Measurements from ENCODE around the gene FRS3.
"Not testable (repeated sequence)": the region's sequence is repeated elsewhere in the genome, so short reads cannot be mapped to it uniquely, and the experiment has no call there.

Gene FRS3

GRCh38 chr6:41769376-41769775 is 10.3 kb downstream of the FRS3 start:
- DNase-seq (ENCODE audit: low read depth in 2 of 2), result no peak

- DNase-seq (ENCODE audit: low read depth in 2 of 2), result no peak
Measured at GRCh38 chr6:41768545-41769308, 11.0 kb downstream of the FRS3 start.

- DNase-seq (ENCODE audit: low read depth in 2 of 2), result no peak
Measured at GRCh38 chr6:41767112-41767833, 12.4 kb downstream of the FRS3 start.

GRCh38 chr6:41766043-41766664 is 13.5 kb downstream of the FRS3 start:
- not testable (repeated sequence) for DNase-seq (ENCODE audit: low read depth in 2 of 2)

- DNase-seq (ENCODE audit: low read depth in 2 of 2), result no peak
Measured at GRCh38 chr6:41763470-41763869, 16.2 kb downstream of the FRS3 start.

- no peak for DNase-seq (ENCODE audit: low read depth in 2 of 2)
Measured at GRCh38 chr6:41759905-41760579, 19.7 kb downstream of the FRS3 start.

GRCh38 chr6:41759106-41759904 is 20.4 kb downstream of the FRS3 start:
- no peak for DNase-seq (ENCODE audit: low read depth in 2 of 2)

- DNase-seq (ENCODE audit: low read depth in 2 of 2), result no peak
Measured at GRCh38 chr6:41758641-41759035, 21.1 kb downstream of the FRS3 start.

GRCh38 chr6:41757931-41758640 is 21.6 kb downstream of the FRS3 start:
- no peak for DNase-seq (ENCODE audit: low read depth in 2 of 2)

- DNase-seq (ENCODE audit: low read depth in 2 of 2), result no peak
Measured at GRCh38 chr6:41757271-41757670, 22.4 kb downstream of the FRS3 start.

GRCh38 chr6:41756354-41756753 is 23.3 kb downstream of the FRS3 start:
- no peak for DNase-seq (ENCODE audit: low read depth in 2 of 2)

- no peak for DNase-seq (ENCODE audit: low read depth in 2 of 2)
Measured at GRCh38 chr6:41755895-41756294, 23.8 kb downstream of the FRS3 start.

GRCh38 chr6:41750374-41750773 is 29.3 kb downstream of the FRS3 start:
- DNase-seq (ENCODE audit: low read depth in 2 of 2), result no peak

- DNase-seq (ENCODE audit: low read depth in 2 of 2), result no peak
Measured at GRCh38 chr6:41748542-41748941, 31.2 kb downstream of the FRS3 start.

GRCh38 chr6:41748102-41748477 is 31.6 kb downstream of the FRS3 start:
- DNase-seq (ENCODE audit: low read depth in 2 of 2), result no peak

- DNase-seq (ENCODE audit: low read depth in 2 of 2), result no peak
Measured at GRCh38 chr6:41747256-41748101, 32.2 kb downstream of the FRS3 start, which contains the start of gene PGC. Gene PGC (minus strand): TSS chr6:41747397. CDS start chr6:41747334, 63 bp downstream.

GRCh38 chr6:41746107-41746506 is 33.6 kb downstream of the FRS3 start:
- no peak for DNase-seq (ENCODE audit: low read depth in 2 of 2)

GRCh38 chr6:41744236-41744787 is 35.4 kb downstream of the FRS3 start:
- DNase-seq (ENCODE audit: low read depth in 2 of 2), result no peak
